Activated naive CD4-positive, alpha-beta T cell treated with Interleukin-2 at 50 U/mL for 16 hours (primary cell): ENCODE measurements around the gene MPZL3.

ENCODE experiments used
- DNase-seq: peaks from one replicate; pipeline ENCODE4 v3.0.0-alpha.2; 2020

MPZL3 gene

DNA sequence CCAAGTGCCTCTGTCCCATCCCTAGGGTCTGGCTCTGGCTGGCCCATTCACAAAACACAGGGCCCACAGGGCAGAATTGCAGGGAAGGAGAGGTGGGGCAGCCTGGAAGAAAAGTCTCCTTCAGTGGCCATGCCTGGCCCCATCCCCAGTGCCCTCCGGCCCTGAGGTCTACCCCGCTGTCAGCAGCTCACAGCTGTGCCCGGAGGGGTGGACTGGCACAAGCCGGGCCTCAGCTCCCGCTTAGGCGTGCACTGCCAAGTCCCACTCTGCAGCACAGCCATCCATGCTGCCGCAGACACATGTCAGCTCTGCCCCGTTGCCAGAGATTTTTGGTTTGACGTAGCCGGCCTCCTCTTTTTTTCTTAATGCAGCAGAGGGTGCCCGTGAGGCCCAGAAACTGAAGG, 71.9 kb downstream of the MPZL3 start:
- DNase-seq = no peak

DNA sequence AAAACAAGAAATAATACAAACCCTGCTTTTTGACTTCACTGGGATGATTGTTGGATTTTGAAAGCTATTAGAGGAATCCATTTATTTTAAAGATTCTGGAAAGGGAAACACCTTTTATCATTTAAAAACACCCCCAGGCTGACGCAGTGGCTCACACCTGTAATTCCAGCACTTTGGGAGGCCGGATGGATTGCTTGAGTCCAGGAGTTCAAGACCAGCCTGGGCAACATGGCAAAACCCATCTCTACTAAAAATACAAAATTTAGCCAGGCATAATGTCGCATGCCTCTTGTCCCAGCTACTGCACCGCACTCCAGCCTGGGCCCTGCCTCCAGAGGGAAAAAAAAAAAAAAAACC, 75.4 kb downstream of the MPZL3 start:
- DNase-seq = no peak
